SU-DHL-6 (cell line): Measurements from ENCODE around the gene FAM118A.
A peak's percentile ranks its signal among the peaks of the same experiment; 100 is the strongest.

Source experiments
- H2AFZ ChIP-seq: fragments of 200-600 bp; sonication (generic); 2 replicates; pipeline ENCODE4 v1.6.1; 2014; ENCODE audit warnings: low read depth, mild to moderate bottlenecking, moderate library complexity, mixed read lengths, antibody characterized with exemption, low read length; ENCODE audit not compliant: severe bottlenecking
- H3F3A ChIP-seq: fragments of 200-600 bp; shearing (Covaris generic); 2 replicates; pipeline ENCODE4 v1.6.0; 2016; ENCODE audit warnings: antibody characterized with exemption, mild to moderate bottlenecking; ENCODE audit not compliant: insufficient read depth
- H3K27ac ChIP-seq: fragments of 200-600 bp; sonication (generic); 2 replicates; pipeline ENCODE4 v1.5.1; 2016; ENCODE audit warnings: low read depth, mild to moderate bottlenecking, low read length, moderate library complexity, mixed read lengths
- H3K27me3 ChIP-seq: fragments of 200-600 bp; sonication (generic), shearing (Covaris generic); 2 replicates; pipeline ENCODE4 v1.6.0; 2014; ENCODE audit warnings: mild to moderate bottlenecking, low read length
- H3K36me3 ChIP-seq: fragments of 200-600 bp; sonication (generic); 2 replicates; pipeline ENCODE4 v1.6.1; 2014; ENCODE audit warnings: mild to moderate bottlenecking, low read length, mixed read lengths
- H3K4me2 ChIP-seq: fragments of 300-600, 200-600 bp; shearing (Covaris generic), sonication (generic); 2 replicates; pipeline ENCODE4 v1.6.0; 2014; ENCODE audit warnings: low read length, low read depth, mild to moderate bottlenecking; ENCODE audit not compliant: poor library complexity, severe bottlenecking
- H3K4me3 ChIP-seq: fragments of 200-600 bp; sonication (generic); 2 replicates; pipeline ENCODE4 v1.5.1; 2014; ENCODE audit warnings: antibody characterized with exemption, low read length, mild to moderate bottlenecking, mixed read lengths; ENCODE audit not compliant: insufficient read depth, poor library complexity, severe bottlenecking
- H3K79me2 ChIP-seq: fragments of 200-600 bp; sonication (generic); 2 replicates; pipeline ENCODE4 v1.6.1; 2014; ENCODE audit warnings: mild to moderate bottlenecking, low read length, moderate library complexity; ENCODE audit not compliant: insufficient read depth
- H3K9ac ChIP-seq: fragments of 200-600 bp; sonication (generic); 2 replicates; pipeline ENCODE4 v1.7.0; 2014; ENCODE audit warnings: mild to moderate bottlenecking, low read length
- H3K9me2 ChIP-seq: fragments of 200-600 bp; sonication (generic); replicated peaks from 2 replicates; pipeline ENCODE4 v1.6.1; 2014; ENCODE audit warnings: low read length; ENCODE audit not compliant: insufficient read depth
- H3K9me3 ChIP-seq: fragments of 200-600 bp; sonication (generic); 2 replicates; pipeline ENCODE4 v1.6.1; 2014; ENCODE audit warnings: low read length, mixed read lengths; ENCODE audit not compliant: insufficient read depth
- H4K20me1 ChIP-seq: fragments of 200-600 bp; sonication (generic); 2 replicates; pipeline ENCODE4 v1.6.1; 2014; ENCODE audit warnings: low read depth, mild to moderate bottlenecking, antibody characterized with exemption, low read length, moderate library complexity, mixed read lengths
- CTCF ChIP-seq: fragments of 200-600 bp; sonication (generic); IDR thresholded peaks from one replicate; pipeline ENCODE4 v1.5.1; 2017; ENCODE audit warnings: antibody characterized with exemption, mild to moderate bottlenecking, low read length, moderate library complexity; ENCODE audit not compliant: insufficient read depth, poor library complexity, severe bottlenecking
- EZH2phosphoT487 ChIP-seq: fragments of 200-600 bp; sonication (generic), shearing (Covaris generic); conservative IDR thresholded peaks from 2 replicates; pipeline ENCODE4 v1.6.1; 2018; ENCODE audit warnings: mild to moderate bottlenecking, antibody characterized with exemption, low read length, moderate library complexity, mixed read lengths

FAM118A gene

GRCh38 chr22:45262195-45262930 lies 47.4 kb upstream of the FAM118A start:
- Histone ChIP-seq H3K27ac (no peak overlapping the region), H2AFZ (no peak overlapping the region), H3K9me3 (no peaks in the 10 kb centered on the region), H3K4me3 (peak overlapping the region; percentile 5), H3K36me3 (no peaks in the 10 kb centered on the region), H3F3A (no peaks in the 10 kb centered on the region), H3K9ac (no peak overlapping the region), H4K20me1 (no peaks in the 10 kb centered on the region), H3K4me2 (peak overlapping the region; percentile 23), H3K9me2 (no peaks in the 10 kb centered on the region), H3K79me2 (no peaks in the 10 kb centered on the region), H3K27me3 (no peaks in the 10 kb centered on the region)
- TF ChIP-seq CTCF = no peak
- no peak for TF ChIP-seq EZH2phosphoT487

GRCh38 chr22:45262931-45263462 lies 46.7 kb upstream of the FAM118A start:
- H3K9me3 ChIP-seq = no peaks in the 10 kb centered on the region
- peak overlapping the region; percentile 23 for H3K4me2 ChIP-seq
- no peaks in the 10 kb centered on the region for H3F3A ChIP-seq
- no peak overlapping the region for H2AFZ ChIP-seq
- no peaks in the 10 kb centered on the region for H4K20me1 ChIP-seq
- H3K27me3 ChIP-seq = no peaks in the 10 kb centered on the region
- TF ChIP-seq EZH2phosphoT487 (no peak), CTCF (no peak)
- H3K4me3 ChIP-seq = peak overlapping the region; percentile 5
- H3K27ac ChIP-seq = peak overlapping the region; percentile 18; the same call in 1 of the 2 replicates
- H3K9me2 ChIP-seq = no peaks in the 10 kb centered on the region
- no peaks in the 10 kb centered on the region for H3K79me2 ChIP-seq
- H3K9ac ChIP-seq = no peak overlapping the region
- no peaks in the 10 kb centered on the region for H3K36me3 ChIP-seq

- Histone ChIP-seq H3K36me3 (no peaks in the 10 kb centered on the region), H4K20me1 (no peaks in the 10 kb centered on the region), H3K27ac (peak overlapping the region; percentile 18; the same call in 1 of the 2 replicates), H3K9me3 (no peaks in the 10 kb centered on the region), H3K4me2 (peak overlapping the region; percentile 23), H3K9me2 (no peaks in the 10 kb centered on the region), H3F3A (no peaks in the 10 kb centered on the region), H2AFZ (no peak overlapping the region), H3K27me3 (no peaks in the 10 kb centered on the region), H3K9ac (no peak overlapping the region), H3K79me2 (no peaks in the 10 kb centered on the region), H3K4me3 (no peak overlapping the region)
- TF ChIP-seq CTCF = no peak
- TF ChIP-seq EZH2phosphoT487 = 0 out of 2 replicates have a peak, but pooled peaks have one; percentile 83
Observed at GRCh38 chr22:45263463-45264269, 46.1 kb upstream of the FAM118A start.
